GM19193 (cell line): ENCODE data around the gene PISD.

Experiments used
- POLR2A ChIP-seq: IDR thresholded peaks from 4 replicates; pipeline ENCODE4 v1.6.1; 2011; ENCODE audit not compliant: insufficient read depth, insufficient read length; ENCODE audit errors: extremely low read depth

Gene PISD

GRCh38 chr22:31577711-31578110, 84.3 kb downstream of the PISD start:
- TF ChIP-seq POLR2A, result no peak

GRCh38 chr22:31575190-31575589, 86.8 kb downstream of the PISD start:
- TF ChIP-seq POLR2A, result no peak

- TF ChIP-seq POLR2A, result no peak
Measured at GRCh38 chr22:31574055-31574670, 87.9 kb downstream of the PISD start.

- no peak for TF ChIP-seq POLR2A
Measured at GRCh38 chr22:31572939-31573338, 89.1 kb downstream of the PISD start.

GRCh38 chr22:31569126-31569525, 92.9 kb downstream of the PISD start:
- TF ChIP-seq POLR2A, result no peak
